GM19395 (cell line): ENCODE data around the gene WNK4.
A peak's percentile ranks its signal among the peaks of the same experiment; 100 is the strongest.
"Not testable (repeated sequence)": the region's sequence is repeated elsewhere in the genome, so short reads cannot be mapped to it uniquely, and the experiment has no call there.

ENCODE experiments used
- ATAC-seq: cut with Tn5 transposase; IDR thresholded peaks from one replicate; pipeline ENCODE4 v1.9.1; 2021; ENCODE audit warnings: mild to moderate bottlenecking, moderate library complexity; ENCODE audit not compliant: unreplicated experiment

The WNK4 gene

GRCh38 chr17:42779936-42780850 lies at the start of gene WNK4:
TSS of gene WNK4 (plus strand) at chr17:42780610. CDS start at chr17:42780699, 89 bp downstream.
- no peak for ATAC-seq

DNA sequence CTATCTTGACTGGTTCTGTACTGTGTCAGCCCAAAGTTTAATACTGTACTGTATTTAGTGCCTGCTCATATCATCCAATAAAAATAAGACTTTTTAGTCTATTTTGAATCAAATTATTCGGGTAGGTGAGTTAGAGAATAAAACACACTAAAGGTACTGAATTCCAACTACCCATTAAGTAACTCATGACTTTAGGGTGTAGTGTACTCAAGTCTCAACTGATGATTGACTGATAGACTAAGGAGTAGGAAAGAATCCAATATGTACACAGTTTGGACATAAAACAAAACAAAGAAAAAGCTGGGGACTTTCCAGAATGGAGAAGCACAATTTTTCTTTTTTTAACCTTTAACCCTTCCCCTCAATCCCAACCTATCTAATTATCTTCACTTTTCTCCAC lies 39.7 kb upstream of the WNK4 start:
- no peak for ATAC-seq

DNA sequence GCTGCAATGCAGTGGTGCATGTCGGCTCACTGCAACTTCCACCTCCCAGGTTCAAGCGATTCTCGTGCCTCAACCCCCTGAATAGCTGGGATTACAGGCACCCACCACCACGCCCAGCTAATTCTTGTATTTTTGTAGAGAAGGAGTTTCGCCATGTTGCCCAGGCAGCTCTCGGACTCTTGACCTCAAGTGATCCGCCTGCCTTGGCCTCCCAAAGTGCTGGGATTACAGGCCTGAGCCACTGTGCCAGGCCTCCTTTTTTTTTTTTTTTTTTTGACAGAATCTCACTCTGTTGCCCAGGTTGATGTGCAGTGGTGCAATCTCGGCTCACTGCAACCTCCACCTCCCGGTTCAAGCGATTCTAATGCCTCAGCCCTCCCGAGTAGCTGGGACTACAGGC lies 37.5 kb upstream of the WNK4 start:
- ATAC-seq = not testable (repeated sequence)

DNA sequence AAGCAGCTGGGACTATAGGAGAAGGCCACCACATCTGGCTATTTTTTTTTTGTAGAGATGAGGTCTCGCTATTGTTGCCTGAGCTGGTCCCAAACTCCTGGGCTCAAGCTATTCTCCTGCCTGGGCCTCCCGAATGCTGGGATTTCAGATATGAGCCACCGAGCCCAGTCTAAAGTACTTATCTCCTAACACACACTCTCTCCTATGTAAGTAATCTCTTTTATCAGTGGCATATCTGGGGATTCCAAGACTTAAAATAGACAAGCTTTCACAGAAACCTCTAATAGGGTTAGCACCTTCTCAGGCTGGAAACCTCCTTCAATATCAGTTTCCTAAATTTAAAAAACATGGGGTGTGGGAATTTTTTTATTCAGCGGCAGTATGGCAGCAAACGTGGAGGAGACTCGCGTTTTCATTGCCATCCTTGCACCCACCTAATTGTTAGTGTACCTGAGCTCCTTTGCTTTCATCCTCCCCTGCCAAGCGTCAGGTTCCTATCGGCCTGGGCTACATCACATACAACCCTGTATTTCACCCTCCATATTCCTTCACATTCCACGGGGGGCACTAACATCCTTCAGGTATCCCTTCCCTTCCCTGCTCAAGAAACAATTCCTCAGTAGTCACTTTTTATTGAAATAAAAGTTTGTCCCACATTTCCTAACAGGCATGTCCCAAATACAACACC lies 36.7 kb upstream of the WNK4 start:
- no peak for ATAC-seq

DNA sequence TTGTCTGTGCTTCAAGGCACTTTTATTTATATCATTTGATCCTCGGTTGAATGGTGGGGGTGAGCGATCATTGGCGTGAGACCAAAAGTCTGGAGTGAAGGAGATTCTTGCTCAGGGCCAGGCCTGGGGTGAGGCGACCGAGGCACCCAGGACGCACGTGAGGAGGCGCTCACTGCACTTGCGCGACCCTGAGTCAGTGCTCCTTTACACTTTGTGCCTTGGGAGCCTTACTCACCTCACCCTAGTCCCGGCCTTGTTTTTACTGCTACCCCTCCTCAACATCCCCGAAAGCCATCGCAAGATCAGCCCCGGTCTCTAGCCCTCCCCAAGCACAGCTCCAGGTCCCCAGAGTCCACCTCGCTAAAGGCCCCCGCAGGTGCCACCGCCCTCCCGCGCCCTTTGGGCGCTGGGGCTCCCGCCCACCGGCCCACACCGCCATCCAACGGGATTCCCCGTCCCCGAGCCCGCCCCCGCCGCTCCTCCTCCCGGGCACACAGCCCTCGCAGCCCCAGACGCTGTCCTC lies 36.1 kb upstream of the WNK4 start:
- ATAC-seq = peak; percentile 63

GRCh38 chr17:42744806-42745617 lies 35.4 kb upstream of the WNK4 start, which contains the start of gene EZH1:
TSS of gene EZH1 (minus strand) at chr17:42745040. CDS start at chr17:42728941, 16,099 bp downstream.
- ATAC-seq = peak; percentile 79

- ATAC-seq = no peak
Measured at GRCh38 chr17:42748202-42748907, 32.1 kb upstream of the WNK4 start.

GRCh38 chr17:42748908-42749798 lies 31.3 kb upstream of the WNK4 start:
- no peak for ATAC-seq

DNA sequence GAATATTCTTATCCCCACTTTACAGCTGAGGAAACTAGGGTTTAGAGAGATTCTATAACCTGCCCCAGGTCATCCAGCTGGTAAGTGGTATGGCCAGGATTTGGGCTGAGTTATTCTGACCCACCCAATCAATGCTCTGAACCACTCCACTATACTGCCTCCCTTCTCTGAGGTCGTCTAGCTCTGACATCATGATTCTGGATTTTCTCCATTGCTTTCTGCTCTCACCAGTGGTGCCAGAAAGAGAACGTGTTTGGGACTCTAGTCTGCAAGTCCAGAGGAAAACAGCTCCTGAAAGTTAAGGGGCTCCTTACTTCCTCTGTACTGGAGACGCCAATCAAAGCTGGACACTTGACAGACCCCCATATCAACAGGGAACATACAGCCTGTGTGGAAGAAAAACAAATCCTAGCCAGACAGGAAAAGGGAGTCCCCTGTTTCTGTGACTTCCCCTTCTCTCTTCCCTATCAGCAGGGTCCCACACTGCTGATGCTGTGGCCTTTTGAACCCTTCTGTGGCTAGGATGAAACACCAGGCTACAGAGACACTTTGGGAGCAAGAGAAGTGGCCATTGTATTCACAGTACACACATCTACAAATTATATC lies 29.6 kb upstream of the WNK4 start:
- ATAC-seq = no peak

- ATAC-seq = no peak
Measured at GRCh38 chr17:42751628-42752027, 28.8 kb upstream of the WNK4 start.

DNA sequence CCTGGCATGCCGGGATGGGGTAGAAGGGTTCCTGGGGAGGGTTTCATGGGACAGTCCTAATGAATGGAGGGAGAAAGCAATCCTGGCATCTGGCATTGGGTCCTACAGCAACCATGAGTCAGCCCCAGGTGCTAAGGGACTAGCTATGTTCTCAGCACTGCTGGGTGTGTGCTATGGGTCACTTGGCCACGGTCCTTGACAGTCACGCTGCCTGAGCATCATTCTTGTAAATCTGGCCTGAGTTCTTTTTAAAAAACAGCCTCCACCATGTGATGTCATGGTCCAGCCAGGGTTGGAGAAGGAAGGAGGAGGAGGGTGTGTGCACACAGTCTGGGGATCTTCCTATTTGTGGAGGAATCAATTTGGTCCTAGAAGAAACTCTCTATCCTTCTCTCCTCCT lies 25.6 kb upstream of the WNK4 start:
- ATAC-seq = no peak

- ATAC-seq = no peak
Measured at GRCh38 chr17:42759982-42760651, 20.3 kb upstream of the WNK4 start.

GRCh38 chr17:42760652-42761581 lies 19.5 kb upstream of the WNK4 start, which contains the start of gene RAMP2:
TSS of gene RAMP2 (plus strand) at chr17:42761227. CDS start at chr17:42761262, 35 bp downstream.
- no peak for ATAC-seq

GRCh38 chr17:42761638-42762037 lies 18.8 kb upstream of the WNK4 start:
- no peak for ATAC-seq

GRCh38 chr17:42766124-42766523 lies 14.3 kb upstream of the WNK4 start:
- no peak for ATAC-seq

DNA sequence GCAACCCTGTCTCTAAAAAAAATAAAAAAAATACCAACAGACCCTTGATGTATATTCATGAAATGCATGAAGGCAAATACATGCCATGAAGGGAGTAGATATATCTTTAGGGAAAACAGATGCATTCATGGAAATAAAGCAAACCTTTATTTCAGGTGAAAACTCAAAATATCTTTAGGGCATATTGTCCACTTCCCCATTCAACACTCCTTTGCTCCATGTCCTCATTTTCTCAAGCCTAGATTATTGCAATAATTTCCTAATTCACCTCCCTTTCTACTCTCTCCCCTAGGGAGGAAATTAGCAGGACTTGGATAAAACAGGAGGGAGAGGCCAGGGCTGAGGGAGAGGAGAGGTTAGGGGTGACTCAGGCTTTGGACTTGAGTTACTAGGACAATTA lies 12.9 kb upstream of the WNK4 start:
- ATAC-seq = no peak

- not testable (repeated sequence) for ATAC-seq
Measured at GRCh38 chr17:42768006-42768405, 12.4 kb upstream of the WNK4 start.
